ENCODE measurements around the gene SHB.

- TF ChIP-seq CTCF (IDR thresholded peaks at IDR 0.05) = no peak
- no peak for TF ChIP-seq POLR2A (IDR thresholded peaks at IDR 0.05)
Measured at GRCh38 chr9:37939575-37940095, 129.4 kb downstream of the SHB start.
